Heart right ventricle (tissue), 16 donors: ENCODE results near the gene TLE5. TPM values are rescaled to one million over a fixed set of nuclear protein-coding genes. Genes with fewer than 3 reads are reported as not detected.

Source experiments
- ATAC-seq, 8 donors: fragments of 200-7000 bp; cut with Tn5 transposase; one replicate each; pipeline ENCODE4 v1.9.1; 2020; ENCODE audit warnings: mild to moderate bottlenecking in 8 of 8, moderate library complexity in 8 of 8, moderate number of reproducible peaks in 1 of 8
- DNase-seq, 2 donors: peaks; one replicate each; pipeline ENCODE4 v3.0.0-alpha.2; 2020
- H3K27ac ChIP-seq, 10 donors: fragments of 200-600 bp; sonication (generic) in 2 of 10; one replicate each; pipeline versions ENCODE4 v1.5.0 to v1.8.0; 2020 to 2022; ENCODE audit warnings: mild to moderate bottlenecking in 3 of 10
- H3K27me3 ChIP-seq, 7 donors: fragments of 200-600 bp; one replicate each; pipeline ENCODE4 v1.8.0; 2021 to 2022; ENCODE audit warnings: mild to moderate bottlenecking in 2 of 7
- H3K36me3 ChIP-seq, 9 donors: fragments of 200-600 bp; sonication (generic) in 1 of 9; one replicate each; pipeline versions ENCODE4 v1.5.0 to v1.8.0; 2020 to 2022; ENCODE audit warnings: mild to moderate bottlenecking in 2 of 9
- H3K4me1 ChIP-seq, 9 donors: fragments of 200-600 bp; sonication (generic) in 1 of 9; one replicate each; pipeline versions ENCODE4 v1.5.0 to v1.8.0; 2020 to 2022; ENCODE audit warnings: mild to moderate bottlenecking in 4 of 9
- H3K4me3 ChIP-seq, 10 donors: fragments of 200-600 bp; sonication (generic) in 2 of 10; one replicate each; pipeline versions ENCODE4 v1.5.0 to v1.8.0; 2020 to 2022; ENCODE audit warnings: mild to moderate bottlenecking in 7 of 10, moderate library complexity in 2 of 10
- H3K9me3 ChIP-seq, 11 donors: fragments of 200-600 bp in 10 of 11; sonication (generic) in 2 of 11; one replicate each; pipeline versions ENCODE4 v1.5.0 to v1.8.0; 2013 to 2022; ENCODE audit warnings: mild to moderate bottlenecking in 2 of 11, control low read depth in 1 of 11, moderate library complexity in 1 of 11
- WGBS, 2 donors: extraction: QIAGEN DNeasy Blood & Tissue Kit; methylation state at CpG; one replicate each; pipeline ENCODE4 v1.1.7; 2013; ENCODE audit warnings: inconsistent platforms in 1 of 2; 5-methylcytosine and 5-hydroxymethylcytosine counted together
- intact Hi-C, 10 donors: fragments of 100-400 bp; cut with DNase I; formaldehyde crosslinking; loops; one replicate each; pipeline versions ENCODE4 v1.11.1 to v1.14.2; 2022
- polyA plus RNA-seq, 2 donors: library from polyadenylated mRNA; stranded (reverse); fragments of 200-250 nt; gene quantifications; one replicate each; pipeline ENCODE4 v1.2.3, GENCODE V29; 2013
- total RNA-seq, 10 donors: library from RNA; stranded (reverse); fragmentation: NEBNext Ultra II Directional in 3 of 10; extraction: Animal tissue kit (Norgen Biotek cat#: 25700) in 3 of 10; gene quantifications; one replicate each; pipeline versions ENCODE4 v1.2.1 to v1.2.4, GENCODE V29; 2021 to 2023
- TF ChIP-seq, protein P1 (sequence below), 9 donors: fragments of 200-600 bp; sonication (generic) in 2 of 9; IDR thresholded peaks; one replicate each; pipeline versions ENCODE4 v1.5.0 to v1.8.0; 2021 to 2022; ENCODE audit warnings: antibody characterized with exemption in 9 of 9, mild to moderate bottlenecking in 5 of 9, moderate library complexity in 1 of 9
- donor health status: Arrhythmogenic right ventricular cardiomyopathy.
- donor health status: ischemic (EF 13 %, LVEDD 7.1; RV severe dilation, severe dysfunction).
- donor health status: healthy with polysubstance abuse.
- donor health status: DM: no; HTN: yes; CAD: no.
- donor health status: DM: no; HTN: no; CAD: no.
- donor health status: ischemic (EF 25% LVEDD 6.9; RV normal size, moderate dysfunction).
- donor health status: ischemic (EF 25% LVEDD 5.7; RV mildly dilated, moderate dysfunction).
- donor health status: healthy.
- donor health status: DM: yes; HTN: yes; CAD: no.
- donor health status: Ischemic cardiomyopathy.
- donor health status: ischemic (EF 35%, LVEDD 5.7; RV mildly dilated, moderate dysfunction).
- donor health status: nonischemic (EF 11% LVEDD 7.7; RV severe dilation, severe dysfunction).
- donor health status: DM: yes; HTN: yes; CAD: no.
- donor health status: PGD.
- donor health status: ischemic (EF 29% LVEDD 5.4; RV normal size, mild dysfunction).
- donor health status: nonischemic (EF 23%, LVEDD 6.1; RV moderate dilation, normal function).

Gene TLE5
- total and polyA plus RNA-seq, 12 donors = 653 to 1,254 (median 758) TPM

DNA sequence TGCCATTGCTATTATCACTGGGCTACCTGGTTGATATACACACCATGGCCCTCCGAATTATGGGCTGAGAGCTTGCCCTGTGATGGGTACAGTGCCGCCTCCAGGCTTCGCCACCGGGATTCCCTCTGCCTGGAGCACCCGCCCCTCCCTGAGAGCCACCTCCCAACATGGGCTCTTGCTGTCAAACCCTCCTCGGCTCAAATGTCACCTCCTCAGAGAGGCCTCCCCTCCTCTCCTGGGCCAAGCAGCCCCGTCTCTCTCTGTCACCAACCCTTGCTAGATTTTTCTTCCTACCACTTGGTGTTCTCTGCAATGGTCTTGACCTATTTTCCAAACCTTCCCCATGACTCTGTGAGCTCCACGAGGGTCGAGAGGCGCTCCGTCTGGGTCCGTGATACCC is 21.0 kb downstream of the TLE5 start:
- H3K36me3 ChIP-seq = no peaks in the 10 kb centered on the region
- H3K9me3 ChIP-seq = no peaks in the 10 kb centered on the region
- intact Hi-C loops = no loop called here
- H3K27me3 ChIP-seq = peaks cover 0 to 15% (median 0%) of the 10 kb centered on the region in 7 donors
- TF ChIP-seq, protein P1, sequence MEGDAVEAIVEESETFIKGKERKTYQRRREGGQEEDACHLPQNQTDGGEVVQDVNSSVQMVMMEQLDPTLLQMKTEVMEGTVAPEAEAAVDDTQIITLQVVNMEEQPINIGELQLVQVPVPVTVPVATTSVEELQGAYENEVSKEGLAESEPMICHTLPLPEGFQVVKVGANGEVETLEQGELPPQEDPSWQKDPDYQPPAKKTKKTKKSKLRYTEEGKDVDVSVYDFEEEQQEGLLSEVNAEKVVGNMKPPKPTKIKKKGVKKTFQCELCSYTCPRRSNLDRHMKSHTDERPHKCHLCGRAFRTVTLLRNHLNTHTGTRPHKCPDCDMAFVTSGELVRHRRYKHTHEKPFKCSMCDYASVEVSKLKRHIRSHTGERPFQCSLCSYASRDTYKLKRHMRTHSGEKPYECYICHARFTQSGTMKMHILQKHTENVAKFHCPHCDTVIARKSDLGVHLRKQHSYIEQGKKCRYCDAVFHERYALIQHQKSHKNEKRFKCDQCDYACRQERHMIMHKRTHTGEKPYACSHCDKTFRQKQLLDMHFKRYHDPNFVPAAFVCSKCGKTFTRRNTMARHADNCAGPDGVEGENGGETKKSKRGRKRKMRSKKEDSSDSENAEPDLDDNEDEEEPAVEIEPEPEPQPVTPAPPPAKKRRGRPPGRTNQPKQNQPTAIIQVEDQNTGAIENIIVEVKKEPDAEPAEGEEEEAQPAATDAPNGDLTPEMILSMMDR (IDR thresholded peaks at IDR 0.05) = no peak
- no peak overlapping the region for H3K4me3 ChIP-seq
- DNase-seq = no peak
- H3K4me1 ChIP-seq = peaks cover 0 to 20% (median 11%) of the 10 kb centered on the region in 9 donors
- WGBS, 2 donors = 78 to 86% methylated on average over 12 of the region's 12 CpGs
- no peak overlapping the region for H3K27ac ChIP-seq
- no peak for ATAC-seq

DNA sequence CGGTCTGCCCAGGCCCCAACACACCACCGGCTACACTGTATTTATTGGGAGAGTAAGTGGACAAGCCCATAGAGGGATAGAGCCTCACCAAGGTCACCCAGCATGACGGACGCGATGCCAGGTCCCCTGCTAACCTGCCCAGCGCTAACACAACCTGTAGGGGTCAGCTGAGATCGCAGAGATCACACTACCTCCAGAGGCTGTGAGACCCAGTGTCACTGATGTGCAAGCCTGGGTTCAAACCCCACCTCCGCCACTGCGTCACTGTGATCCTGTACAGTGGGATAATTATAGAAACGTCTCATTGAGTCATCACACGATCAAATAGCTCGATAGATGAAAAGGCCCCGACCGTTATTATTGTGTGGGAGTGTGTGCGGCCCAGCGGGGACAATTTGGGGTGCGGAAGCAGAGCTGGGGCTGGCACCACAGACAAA is 22.6 kb downstream of the TLE5 start:
- peaks cover 0 to 15% (median 0%) of the 10 kb centered on the region in 7 donors for H3K27me3 ChIP-seq
- intact Hi-C loops = loop anchor here in 5 of 10 donors (5.0 to 10.0 kb wide), 6 partner anchors 53 to 87 kb away; partner anchors contain the start of genes GNA11 (in 1 of the 5) and TLE6 (in 1 of the 5)
- 61 to 62% methylated on average over 17 of the region's 17 CpGs for WGBS, 2 donors
- H3K9me3 ChIP-seq = no peaks in the 10 kb centered on the region
- TF ChIP-seq, protein P1 (IDR thresholded peaks at IDR 0.05) = no peak
- DNase-seq (no peak), ATAC-seq (no peak)
- no peaks in the 10 kb centered on the region for H3K36me3 ChIP-seq
- peaks cover 6 to 32% (median 20%) of the 10 kb centered on the region in 9 donors for H3K4me1 ChIP-seq
- no peak overlapping the region for H3K4me3 ChIP-seq
- H3K27ac ChIP-seq = peak overlapping the region in 1 of 10 donors; percentile 1

DNA sequence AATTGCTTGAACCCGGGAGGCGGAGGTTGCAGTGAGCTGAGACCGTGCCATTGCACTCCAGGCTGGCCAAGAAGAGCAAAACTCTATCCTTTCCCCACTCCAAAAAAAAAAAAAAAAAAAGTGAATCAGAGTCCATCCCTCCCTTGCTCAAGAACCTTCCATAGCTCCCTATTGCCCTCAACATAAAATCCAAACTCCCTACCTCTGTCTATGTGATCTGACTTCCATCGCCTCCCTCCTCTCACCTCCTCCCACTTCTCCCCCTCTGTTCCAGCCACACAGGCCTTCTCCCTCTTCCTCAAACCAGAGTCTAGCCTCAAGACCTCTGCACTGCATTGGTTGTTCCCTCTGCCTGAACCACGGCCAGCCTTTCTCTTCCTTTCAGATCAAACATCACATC is 23.2 kb downstream of the TLE5 start:
- Histone ChIP-seq H3K4me1 (peaks cover 11 to 37% (median 25%) of the 10 kb centered on the region in 9 donors), H3K27me3 (peaks cover 0 to 15% (median 0%) of the 10 kb centered on the region in 7 donors), H3K4me3 (no peak overlapping the region), H3K9me3 (no peaks in the 10 kb centered on the region), H3K27ac (peak overlapping the region in 1 of 10 donors; percentile 1), H3K36me3 (no peaks in the 10 kb centered on the region)
- ATAC-seq (no peak), DNase-seq (no peak)
- TF ChIP-seq, protein P1 (IDR thresholded peaks at IDR 0.05) = no peak
- WGBS, 2 donors = 85 to 86% methylated on average over 5 of the region's 5 CpGs
- intact Hi-C loops = loop anchor here in 5 of 10 donors (5.0 to 10.0 kb wide), 6 partner anchors 53 to 87 kb away; partner anchors contain the start of genes GNA11 (in 1 of the 5) and TLE6 (in 1 of the 5)

DNA sequence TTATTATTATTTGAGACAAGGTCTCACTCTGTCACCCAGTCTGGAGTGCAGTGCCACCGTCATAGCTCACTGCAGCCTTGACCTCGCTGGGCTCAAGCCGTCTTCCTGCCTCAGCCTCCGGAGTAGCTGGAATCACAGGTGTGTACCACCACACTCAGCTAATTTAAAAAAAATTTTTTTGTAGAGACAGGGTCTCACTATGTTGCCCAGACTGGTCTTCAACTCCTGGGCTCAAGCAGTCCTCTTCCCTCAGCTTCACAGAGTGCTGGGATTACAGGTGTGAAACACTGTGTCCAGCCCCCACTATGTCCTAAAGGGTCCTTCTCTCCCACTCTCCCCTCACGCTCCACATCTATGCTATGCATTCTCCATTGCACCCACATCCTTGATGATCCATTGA is 24.1 kb downstream of the TLE5 start:
- Histone ChIP-seq H3K27ac (no peak overlapping the region), H3K27me3 (peaks cover 0 to 14% (median 0%) of the 10 kb centered on the region in 7 donors), H3K36me3 (no peaks in the 10 kb centered on the region), H3K9me3 (no peaks in the 10 kb centered on the region), H3K4me3 (no peak overlapping the region), H3K4me1 (peaks cover 12 to 38% (median 25%) of the 10 kb centered on the region in 9 donors)
- intact Hi-C loops = loop anchor here in 5 of 10 donors (5.0 to 10.0 kb wide), 6 partner anchors 53 to 86 kb away; partner anchors contain the start of genes GNA11 (in 1 of the 5) and TLE6 (in 1 of the 5)
- DNase-seq = no peak
- WGBS, 2 donors = 73 to 83% methylated on average over 5 of the region's 5 CpGs
- TF ChIP-seq, protein P1 (IDR thresholded peaks at IDR 0.05) = no peak
- no peak for ATAC-seq
